DND-41 (cell line): ENCODE results near the gene TMEM178B.

ENCODE experiments used
- EZH2 ChIP-seq: IDR thresholded peaks from 3 replicates; pipeline ENCODE4 v1.6.1; 2012; ENCODE audit warnings: borderline replicate concordance, low read depth, mild to moderate bottlenecking, moderate library complexity, low read length, inconsistent platforms; ENCODE audit not compliant: severe bottlenecking
- TF ChIP-seq, protein P1 (sequence below): IDR thresholded peaks from 2 replicates; pipeline ENCODE4 v1.5.1; 2012; ENCODE audit warnings: borderline replicate concordance, low read length, moderate library complexity, mild to moderate bottlenecking; ENCODE audit not compliant: poor library complexity, severe bottlenecking; ENCODE audit errors: extremely low read depth

DNA sequence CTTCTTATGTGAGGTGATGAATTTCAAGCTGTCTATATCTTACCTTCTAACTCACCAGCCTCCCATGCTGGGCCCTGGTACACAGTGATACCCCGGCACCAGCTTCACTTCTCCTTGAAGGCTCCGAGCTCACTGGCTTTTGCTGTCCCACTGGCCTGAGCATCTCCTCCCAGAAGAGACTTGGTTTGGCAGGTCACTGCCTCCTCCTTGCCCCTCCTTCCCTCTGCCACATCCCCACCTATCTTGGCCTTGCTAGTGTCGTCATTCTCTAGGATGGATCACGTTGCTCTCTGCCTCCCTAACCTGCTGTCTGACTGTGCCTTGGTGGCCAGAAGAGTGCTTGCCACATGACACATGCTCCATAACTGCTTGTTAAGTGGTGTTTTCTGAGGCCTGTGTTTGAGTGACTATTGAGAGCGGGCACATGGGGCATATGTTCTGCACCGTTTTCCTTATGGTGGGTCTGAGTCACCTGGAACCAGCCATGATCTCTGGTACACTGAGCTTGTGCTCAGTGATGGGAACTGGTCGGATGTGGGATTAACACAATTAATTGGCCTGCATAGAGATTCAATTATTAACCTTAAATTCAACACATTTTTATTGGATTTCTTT, 86.5 kb downstream of the TMEM178B start:
- TF ChIP-seq, protein P1, sequence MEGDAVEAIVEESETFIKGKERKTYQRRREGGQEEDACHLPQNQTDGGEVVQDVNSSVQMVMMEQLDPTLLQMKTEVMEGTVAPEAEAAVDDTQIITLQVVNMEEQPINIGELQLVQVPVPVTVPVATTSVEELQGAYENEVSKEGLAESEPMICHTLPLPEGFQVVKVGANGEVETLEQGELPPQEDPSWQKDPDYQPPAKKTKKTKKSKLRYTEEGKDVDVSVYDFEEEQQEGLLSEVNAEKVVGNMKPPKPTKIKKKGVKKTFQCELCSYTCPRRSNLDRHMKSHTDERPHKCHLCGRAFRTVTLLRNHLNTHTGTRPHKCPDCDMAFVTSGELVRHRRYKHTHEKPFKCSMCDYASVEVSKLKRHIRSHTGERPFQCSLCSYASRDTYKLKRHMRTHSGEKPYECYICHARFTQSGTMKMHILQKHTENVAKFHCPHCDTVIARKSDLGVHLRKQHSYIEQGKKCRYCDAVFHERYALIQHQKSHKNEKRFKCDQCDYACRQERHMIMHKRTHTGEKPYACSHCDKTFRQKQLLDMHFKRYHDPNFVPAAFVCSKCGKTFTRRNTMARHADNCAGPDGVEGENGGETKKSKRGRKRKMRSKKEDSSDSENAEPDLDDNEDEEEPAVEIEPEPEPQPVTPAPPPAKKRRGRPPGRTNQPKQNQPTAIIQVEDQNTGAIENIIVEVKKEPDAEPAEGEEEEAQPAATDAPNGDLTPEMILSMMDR: no peak
- TF ChIP-seq EZH2: no peak
